ENCODE results near the gene TLDC2.
"Not testable (repeated sequence)": the region's sequence is repeated elsewhere in the genome, so short reads cannot be mapped to it uniquely, and the experiment has no call there.

Gene TLDC2

DNA sequence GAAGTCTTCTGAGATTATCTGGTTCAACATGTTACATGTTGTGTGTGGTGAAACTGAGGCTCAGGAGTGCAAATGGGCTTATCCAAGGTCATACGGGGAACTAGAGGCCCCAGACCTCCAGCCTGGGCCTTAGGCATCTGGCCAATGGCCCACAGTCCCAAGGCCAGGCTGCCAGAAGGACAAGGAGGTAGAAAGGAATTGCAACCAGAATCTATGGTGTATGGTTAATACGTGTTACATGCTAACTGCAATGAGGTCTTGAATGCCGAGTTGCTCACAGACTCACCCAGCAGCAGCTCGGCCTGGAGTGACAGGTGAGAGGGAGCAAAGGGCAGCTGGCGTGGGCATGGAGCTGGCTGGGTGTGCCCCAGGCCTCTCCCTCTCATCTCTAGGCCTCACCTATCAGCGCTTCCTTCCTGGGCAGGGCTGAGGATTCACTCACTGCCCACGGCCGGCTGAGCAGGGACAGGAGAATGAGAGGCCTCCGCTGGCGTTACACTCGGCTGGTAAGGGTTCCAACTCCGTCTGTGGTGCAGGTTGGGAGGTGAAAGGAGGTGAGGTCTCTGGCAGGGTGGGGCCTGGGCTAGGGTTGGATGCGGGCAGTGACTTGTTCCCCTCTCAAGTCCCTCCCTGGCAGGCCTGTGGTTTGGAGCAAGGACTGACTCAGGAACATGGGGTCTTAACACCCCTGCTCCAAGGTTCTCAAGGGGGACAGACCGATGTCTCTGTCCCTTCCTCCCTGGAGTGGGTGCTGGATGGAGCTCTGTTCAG is at the start of gene TLDC2:
TSS of gene TLDC2 (plus strand) at position 437 of the 771 bp plus-strand sequence. CDS start at position 474, 37 bp downstream.
- DNase-seq (ENCODE audit: extremely low spot score, insufficient read length, low read depth) (no peak), FAIRE-seq (no peak)

DNA sequence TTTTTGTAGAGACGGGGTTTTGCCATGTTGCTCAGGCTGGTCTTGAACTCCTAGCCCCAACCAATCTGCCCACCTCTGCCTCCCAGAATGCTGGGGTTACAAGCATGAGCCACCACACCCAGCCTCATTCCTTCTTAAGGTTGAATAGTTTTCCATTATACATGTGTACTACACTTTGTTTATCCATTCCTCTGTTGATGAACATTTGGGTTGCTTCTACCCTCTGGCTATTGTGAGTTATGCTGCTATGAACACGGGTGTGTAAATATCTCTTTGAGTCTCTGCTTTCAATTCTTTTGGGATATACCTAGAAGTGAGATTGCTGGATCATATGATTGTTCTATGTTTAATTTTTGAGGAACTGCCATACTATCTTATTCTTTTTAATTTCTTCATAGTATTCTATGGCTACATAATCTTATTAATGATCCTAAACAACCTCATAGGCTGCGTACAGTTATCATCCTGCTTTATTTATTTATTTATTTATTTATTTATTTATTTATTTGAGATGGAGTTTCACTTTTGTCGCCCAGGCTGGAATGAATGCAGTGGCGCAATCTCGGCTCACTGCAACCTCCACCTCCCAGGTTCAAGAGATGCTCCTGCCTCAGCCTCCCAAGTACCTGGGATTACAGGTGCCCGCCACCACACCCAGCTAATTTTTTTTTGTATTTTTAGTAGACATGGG is 49.2 kb upstream of the TLDC2 start:
- FAIRE-seq, result no peak
- DNase-seq (ENCODE audit: extremely low spot score, insufficient read length, low read depth), result no peak

DNA sequence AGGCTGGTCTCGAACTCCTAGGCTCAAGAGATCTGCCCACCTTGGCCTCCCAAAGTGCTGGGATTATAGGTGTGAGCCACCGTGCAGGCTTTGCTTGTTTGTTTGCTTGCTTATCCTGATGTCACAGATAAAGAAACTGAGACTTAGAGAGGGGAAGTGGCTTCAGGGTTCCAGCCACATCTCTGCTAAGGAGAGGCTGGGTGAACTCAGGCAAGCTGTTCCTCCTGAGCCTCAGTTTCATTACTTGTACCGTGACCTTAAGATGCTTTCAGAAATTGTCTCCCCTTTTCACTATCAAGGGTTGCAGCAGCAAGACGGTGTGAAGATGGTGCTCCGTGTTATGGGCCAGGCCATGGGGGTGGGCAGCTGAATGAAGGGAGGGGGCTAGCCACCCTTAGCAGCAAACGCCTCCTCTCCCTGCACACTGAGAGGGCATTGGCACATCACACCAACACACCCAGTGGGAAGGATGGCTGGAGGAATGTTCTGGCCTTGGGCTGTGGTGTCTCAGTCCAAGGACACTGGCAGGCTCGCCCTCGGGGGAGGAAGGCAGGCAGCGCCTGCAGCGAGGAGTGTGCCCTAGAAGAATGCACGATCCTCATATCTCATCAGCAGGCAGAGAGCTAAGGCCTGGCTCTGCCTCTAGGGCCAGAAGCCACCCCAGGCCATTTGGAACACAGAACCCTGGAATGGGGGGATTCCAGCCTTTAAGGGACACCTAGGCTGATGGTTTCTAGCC is 48.2 kb upstream of the TLDC2 start:
- peak; percentile 91 for FAIRE-seq

DNA sequence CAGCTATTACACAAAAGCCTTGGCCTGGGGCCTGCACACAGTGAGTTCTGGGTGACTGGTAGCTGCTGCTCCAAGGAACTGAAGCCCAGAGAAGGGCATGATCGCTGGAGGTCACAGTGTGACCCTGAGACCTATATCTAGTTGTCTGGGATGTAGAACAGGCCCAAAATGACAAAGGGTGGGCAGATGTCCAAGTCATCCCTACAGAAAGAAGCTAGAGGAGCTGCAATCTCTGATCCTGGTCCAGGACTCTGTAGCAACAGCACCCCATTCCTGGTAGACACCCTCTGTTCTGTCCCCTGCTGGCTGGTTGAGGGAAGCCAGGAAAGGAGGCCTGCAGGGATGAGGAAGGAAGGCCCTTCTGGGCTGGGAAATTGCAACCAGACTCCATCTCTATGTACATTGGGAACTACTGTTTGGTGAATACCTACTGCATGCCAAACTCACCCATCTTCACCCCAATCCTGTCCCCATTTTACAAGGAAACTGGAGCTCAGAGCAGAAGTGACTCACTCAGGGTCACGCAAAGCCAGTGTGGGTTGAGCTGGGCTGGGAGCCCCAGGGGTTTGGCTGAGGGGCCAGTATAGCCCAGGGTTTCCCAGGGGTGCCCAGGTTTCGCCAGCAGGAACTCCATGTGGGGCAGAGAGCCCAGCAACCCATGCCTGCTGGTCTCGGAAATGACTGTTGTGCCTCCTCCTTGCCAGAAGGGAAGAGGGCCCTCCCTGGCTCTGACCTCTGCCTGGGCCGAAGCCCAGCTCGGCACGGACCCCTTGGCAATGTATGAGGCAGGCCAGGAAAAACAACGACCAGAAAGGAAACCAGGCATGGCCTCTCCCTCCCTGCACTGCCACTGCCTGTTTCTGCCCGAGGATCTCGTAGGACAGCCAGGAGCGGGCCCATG is 44.9 kb upstream of the TLDC2 start:
- DNase-seq (ENCODE audit: extremely low spot score, insufficient read length, low read depth), result no peak
- FAIRE-seq, result no peak

More for the DNA sequence above, 48.2 kb upstream of the TLDC2 start:
- no peak for DNase-seq (ENCODE audit: extremely low spot score, insufficient read length, low read depth)

DNA sequence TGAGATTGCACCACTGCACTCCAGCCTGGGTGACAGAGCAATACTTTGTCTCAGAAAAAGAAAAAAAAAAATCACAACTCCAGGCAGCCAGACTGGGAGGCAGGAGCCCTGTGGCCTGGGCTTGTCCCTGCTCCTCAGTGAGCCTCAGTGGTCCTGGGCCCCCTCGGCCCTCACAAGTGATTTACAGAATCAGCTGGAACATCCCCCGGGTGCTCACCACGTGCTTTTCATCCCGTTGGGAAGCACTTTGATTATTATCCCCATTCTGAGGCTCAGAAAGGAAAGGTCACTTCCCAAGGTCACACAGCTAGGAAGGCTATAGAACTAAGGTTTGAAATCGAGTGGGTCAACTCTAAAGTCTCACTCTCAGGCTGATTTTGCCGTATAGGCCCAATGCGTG is 43.1 kb upstream of the TLDC2 start:
- no peak for DNase-seq (ENCODE audit: extremely low spot score, insufficient read length, low read depth)
- no peak for FAIRE-seq

DNA sequence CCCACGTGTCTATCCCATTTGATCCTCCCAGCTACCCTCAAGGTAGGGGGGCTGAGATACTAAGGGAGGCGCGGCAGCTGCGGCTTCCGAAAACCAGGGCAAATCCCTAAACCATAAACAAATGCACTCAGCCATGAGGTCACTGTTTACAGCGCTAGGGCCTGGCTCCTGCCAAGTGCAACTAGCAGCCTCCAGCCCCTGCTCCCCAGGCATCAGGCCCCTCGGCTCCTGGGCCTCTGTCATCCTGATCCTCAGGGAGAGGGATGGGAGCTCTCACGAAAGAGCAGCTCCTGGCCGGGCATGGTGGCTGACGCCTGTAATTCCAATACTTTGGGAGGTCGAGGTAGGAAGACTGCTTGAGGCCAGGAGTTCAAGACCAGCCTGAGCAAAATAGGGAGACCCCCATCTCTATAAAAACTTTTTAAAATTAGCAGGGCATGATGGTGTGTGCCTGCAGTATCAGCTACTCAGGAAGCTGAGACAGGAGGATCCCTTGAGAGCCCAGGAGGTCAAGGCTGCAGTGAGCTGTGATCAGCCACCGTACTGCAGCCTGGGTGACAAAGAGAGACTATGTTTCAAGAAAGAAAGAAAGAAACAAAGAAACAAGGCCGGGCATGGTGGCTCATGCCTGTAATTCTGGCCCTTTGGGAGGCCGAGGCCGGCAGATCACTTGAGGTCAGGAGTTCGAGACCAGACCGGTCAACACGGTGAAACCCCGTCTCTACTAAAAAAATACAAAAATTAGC is 42.5 kb upstream of the TLDC2 start:
- no peak for FAIRE-seq
- DNase-seq (ENCODE audit: extremely low spot score, insufficient read length, low read depth), result no peak

DNA sequence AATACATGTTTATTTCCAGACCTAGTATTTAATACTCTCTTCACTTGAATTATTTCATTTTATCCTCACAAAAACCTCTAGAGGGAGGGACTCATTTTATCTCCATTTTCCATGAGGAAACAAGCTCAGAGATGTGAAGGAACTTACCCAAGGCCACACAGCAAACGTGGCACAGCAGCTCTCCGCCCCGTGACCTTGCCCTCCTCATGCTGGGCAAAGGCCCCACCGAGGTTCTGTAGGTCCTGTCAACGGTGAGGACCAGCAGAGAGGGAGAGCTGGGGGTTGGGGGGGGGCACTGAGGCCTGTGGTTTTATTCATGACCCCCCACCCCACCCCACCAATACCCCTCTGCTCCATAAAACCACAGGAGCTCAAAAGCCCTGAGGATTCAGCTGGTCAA is 40.9 kb upstream of the TLDC2 start:
- no peak for FAIRE-seq

DNA sequence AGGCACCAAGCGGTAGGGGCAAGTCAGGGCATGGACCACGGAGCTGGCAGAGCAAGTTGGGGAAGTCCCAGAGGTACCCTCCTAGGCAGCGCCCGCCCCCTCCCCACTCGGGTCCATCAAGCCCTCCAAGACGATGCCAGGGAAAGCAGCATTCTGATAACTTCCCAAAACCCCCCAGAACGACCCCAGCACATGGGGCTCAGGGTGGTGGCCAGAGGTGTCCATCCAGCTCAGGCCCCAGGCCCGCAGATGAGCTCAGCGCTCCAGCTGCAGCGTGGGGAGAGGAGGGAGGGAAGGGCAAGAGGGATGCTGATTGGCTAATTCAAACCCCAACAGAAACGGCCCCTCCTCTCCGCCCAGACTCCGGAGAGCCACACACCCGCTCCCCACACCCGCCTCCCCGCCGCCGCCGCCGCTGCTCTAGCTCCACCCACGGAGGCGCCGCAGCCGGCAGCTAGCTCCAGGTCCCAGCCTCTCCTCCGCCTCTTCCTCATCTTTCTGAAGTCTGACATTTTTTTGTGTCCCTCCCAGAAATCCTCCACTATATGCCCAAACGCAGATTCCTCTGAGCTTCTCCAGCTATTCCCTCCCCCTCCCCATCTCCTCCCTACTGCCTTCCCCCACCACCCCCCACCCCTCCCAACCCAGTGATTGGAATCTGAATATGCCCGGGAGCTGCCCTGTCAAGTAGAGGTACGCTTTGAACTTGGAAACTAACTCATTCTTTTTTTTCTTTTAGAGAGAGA is 40.3 kb upstream of the TLDC2 start:
- FAIRE-seq (peak; percentile 94), DNase-seq (ENCODE audit: extremely low spot score, insufficient read length, low read depth) (peak; percentile 95)

More for the DNA sequence above, 40.9 kb upstream of the TLDC2 start:
- DNase-seq (ENCODE audit: extremely low spot score, insufficient read length, low read depth), result no peak

DNA sequence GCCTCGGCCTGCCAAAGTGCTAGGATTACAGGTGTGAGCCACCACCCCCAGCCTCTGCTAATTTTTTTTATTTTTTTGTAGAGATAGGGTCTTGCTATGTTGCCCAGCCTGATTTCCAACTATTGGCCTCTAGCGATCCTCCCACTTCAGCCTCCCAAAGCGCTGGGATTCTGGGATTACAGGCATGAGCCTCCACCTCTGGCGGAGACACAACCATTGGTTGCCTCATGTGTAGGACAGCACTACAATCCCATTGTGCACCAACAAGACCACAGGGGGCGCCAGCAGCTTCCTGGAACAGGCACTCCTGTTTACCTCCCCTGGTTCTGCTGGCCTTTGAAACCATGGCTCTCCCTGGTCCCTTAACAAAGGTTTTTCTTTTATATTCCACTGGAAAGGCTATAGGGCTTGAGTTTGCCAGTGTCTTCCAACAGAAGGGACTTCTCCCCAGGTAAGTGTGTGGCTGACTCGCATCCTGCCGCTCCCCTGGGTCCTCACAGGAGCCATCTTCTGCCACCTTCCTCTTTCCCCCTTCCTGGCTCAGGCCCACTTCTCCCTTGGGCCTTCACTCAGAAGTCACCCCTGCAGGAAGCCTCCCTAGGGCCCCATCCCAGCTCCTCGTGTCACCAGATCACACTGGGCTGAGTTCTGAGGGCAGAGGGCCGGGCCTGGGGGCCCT is 39.2 kb upstream of the TLDC2 start:
- no peak for DNase-seq (ENCODE audit: extremely low spot score, insufficient read length, low read depth)
- peak; percentile 82 for FAIRE-seq

DNA sequence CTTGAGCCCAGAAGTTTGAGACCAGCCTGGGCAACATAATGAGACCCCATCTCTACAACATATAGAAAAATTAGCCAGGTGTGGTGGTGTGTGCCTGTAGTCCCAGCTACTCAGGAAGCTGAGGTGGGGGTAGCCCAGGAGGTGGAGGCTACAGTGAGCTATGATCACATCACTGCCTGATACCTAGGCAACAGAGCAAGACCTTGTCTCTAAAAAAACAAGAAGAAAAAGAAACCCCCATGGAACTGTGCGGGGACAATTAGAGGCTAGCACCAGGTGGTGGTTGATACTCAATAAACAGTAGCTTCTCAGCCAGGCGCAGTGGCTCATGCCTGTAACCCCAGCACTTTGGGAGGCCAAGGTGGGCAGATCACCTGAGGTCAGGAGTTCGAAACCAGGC is 37.6 kb upstream of the TLDC2 start:
- DNase-seq (ENCODE audit: extremely low spot score, insufficient read length, low read depth); FAIRE-seq: not testable (repeated sequence)

DNA sequence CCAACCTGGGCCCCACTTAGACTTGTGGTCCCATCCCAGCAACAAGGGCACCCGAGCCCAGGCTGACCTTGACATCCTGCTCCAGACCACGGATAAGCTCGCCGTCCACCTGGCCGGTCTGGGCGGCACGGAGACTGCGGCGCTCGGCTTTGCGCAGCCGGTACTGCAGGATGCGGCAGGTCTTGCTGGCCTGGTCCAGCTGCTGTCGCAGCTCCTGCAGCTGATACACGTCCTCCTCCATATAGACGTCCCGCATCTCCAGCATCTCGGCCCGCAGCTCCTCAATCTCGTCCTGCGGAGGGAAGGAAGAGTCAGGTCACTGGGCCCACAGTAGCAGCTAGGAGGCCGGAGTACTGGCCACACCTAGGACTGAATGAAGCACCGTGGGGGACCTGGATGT is 36.8 kb upstream of the TLDC2 start:
- DNase-seq (ENCODE audit: extremely low spot score, insufficient read length, low read depth), result no peak
- no peak for FAIRE-seq

DNA sequence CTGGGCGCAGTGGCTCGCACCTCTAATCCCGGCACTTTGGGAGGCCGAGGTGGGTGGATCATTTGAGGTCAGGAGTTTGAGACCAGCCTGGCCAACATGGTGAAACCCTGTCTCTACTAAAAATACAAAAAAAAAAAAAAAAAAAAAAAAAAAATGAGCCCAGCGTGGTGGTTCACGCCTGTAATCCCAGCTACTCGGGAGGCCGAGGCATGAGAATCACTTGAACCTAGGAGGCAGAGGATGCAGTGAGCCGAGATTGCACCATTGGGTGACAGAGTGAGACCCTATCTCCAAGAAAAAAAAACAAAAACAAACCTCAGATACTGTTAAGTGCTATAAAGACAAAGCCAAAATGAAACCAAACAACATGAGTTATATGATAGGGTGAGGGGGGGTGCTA is 34.9 kb upstream of the TLDC2 start:
- not testable (repeated sequence) for FAIRE-seq; DNase-seq (ENCODE audit: extremely low spot score, insufficient read length, low read depth)

DNA sequence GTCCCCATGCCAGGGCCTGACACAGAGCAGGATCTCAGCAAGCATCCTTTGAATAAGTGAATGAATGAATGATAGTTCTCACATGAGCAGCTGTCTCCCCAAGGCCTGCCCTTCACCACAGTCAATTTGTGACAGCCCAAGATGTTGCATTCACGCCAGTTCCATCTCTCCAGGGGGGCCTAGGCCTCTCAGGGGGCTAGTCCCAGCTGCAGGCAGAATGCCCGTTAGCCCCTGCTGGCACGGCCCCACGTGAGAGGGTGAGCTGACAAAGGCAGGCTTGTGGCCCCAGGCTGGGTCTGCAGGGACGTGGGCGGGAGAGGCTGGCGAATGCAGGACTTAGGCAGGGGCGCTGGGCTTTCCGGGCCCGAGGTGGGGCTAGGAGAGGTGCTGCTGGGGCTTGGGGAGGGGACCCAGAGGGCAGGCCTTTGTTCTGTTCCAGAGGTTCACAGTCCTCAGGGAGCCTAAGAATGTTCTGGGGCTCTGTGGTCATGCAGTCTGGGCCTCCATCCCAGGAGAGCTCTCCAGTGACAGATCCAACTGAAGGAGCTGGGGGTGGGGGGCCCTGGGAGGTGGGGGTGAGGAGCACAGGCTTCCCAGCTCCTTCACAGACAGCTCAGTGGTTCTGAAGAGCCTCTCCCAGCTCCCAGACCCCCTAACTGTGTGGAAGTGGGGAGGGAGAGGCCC is 30.5 kb upstream of the TLDC2 start:
- DNase-seq (ENCODE audit: extremely low spot score, insufficient read length, low read depth) (no peak), FAIRE-seq (peak; percentile 63)

DNA sequence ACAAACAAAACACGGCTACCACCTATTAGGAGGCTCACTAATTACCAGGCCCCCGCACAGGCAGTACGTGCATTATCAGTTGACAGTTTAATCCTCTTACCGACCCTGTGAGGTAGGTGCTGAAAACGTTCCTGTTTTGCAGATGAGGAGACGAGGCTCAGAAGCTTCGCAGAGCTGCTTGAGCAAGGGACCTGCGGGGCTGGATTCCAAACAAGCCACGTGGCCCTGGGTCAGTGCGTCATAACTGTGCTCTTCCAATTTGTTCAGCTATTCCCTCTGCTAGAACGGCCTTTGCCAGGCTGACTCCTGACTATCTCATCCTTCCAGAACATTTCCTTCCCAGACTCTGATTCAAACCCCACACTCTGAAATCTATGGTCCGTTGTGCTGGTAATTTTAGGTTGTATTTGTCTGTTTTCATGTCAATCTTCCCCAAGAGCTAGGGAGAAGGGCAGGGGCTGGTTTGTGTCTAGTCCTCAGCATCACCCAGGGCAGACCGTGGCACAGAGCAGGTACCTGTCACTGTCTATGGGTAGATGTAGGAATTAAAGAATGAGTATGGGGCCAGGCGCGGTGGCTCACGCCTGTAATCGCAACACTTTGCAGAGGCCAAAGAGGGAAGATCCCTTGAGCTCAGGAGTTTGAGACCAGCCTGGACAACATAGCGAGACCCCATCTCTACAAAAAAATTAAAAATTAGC is 28.8 kb upstream of the TLDC2 start:
- DNase-seq (ENCODE audit: extremely low spot score, insufficient read length, low read depth) (no peak), FAIRE-seq (no peak)

DNA sequence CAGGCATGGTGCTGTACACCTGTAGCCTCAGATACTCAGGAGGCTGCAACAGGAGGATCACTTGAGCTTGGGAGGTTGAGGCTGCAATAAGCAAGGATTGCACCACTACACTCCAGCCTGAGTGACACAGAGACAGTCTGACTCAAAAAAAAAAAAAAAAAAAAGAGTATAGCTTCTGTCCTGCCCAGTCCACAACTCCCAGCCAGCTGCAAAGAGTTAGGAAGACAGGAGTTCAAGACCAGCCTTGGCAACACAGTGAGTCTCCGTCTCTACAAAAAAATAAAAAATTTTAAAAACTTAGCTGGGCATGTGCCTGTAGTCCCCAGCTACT is 28.3 kb upstream of the TLDC2 start:
- DNase-seq (ENCODE audit: extremely low spot score, insufficient read length, low read depth), result no peak

DNA sequence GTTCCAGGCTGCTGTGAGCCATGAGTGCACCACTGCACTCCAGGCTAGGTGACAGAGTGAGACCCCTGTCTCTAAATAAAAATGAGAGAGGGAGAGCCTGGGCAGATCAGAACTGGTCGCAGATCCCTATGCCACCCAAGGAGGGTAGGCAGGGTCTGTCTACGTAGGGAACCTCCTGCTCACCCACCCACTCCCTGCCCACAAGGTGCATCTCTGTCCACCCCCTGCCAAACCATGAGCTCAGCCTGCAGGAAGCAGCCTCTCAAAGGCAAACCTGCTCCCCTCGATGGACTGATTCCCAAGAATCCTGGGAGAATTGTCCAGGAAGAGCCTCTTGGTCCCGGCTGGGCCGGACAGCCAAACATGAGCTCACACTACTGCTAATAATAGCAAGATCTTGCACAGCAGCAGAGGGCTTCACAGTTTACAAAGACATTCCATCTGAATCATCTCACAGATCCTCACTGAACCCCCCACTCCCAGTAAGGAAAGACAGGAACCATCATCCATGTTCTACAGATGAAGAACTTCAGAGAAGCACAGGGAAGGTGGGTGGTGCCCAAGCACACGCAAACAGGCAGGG is 27.8 kb upstream of the TLDC2 start:
- no peak for DNase-seq (ENCODE audit: extremely low spot score, insufficient read length, low read depth)
- FAIRE-seq, result no peak

More for the DNA sequence above, 28.3 kb upstream of the TLDC2 start:
- no peak for FAIRE-seq

DNA sequence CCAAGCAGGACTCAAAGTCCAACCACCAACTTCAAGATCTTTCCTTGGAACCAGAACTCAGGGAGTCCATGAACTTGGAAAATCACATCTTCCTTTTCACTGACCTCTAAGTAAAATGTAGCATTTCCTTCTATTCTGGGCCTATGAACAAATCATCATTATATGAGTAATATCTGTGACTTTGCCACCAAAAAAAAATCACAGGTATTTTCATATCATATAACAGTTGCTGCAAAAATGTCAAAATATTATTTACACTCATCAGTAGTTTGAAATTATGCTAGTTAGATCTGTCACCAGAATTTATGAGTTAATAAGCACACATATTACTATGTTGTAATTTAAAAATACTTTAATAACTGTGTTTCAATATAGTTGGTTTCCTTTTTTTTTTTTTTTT is 27.3 kb upstream of the TLDC2 start:
- FAIRE-seq, result no peak
- no peak for DNase-seq (ENCODE audit: extremely low spot score, insufficient read length, low read depth)
